GM21529 (cell line): Measurements from ENCODE around the gene SNRNP48.

Experiments
- ATAC-seq: cut with Tn5 transposase; IDR thresholded peaks from one replicate; pipeline ENCODE4 v1.9.1; 2021; ENCODE audit not compliant: unreplicated experiment

SNRNP48 gene

GRCh38 chr6:7590918-7591302 lies 912 bp downstream of the SNRNP48 start:
- ATAC-seq, result no peak

GRCh38 chr6:7591770-7592169 lies 1.8 kb downstream of the SNRNP48 start:
- ATAC-seq, result no peak

GRCh38 chr6:7593229-7593628 lies 3.2 kb downstream of the SNRNP48 start:
- ATAC-seq, result no peak

- ATAC-seq, result no peak
Measured at GRCh38 chr6:7594579-7595125, 4.7 kb downstream of the SNRNP48 start.

GRCh38 chr6:7604003-7604402 lies 14.0 kb downstream of the SNRNP48 start:
- ATAC-seq, result no peak

GRCh38 chr6:7604506-7604905 lies 14.5 kb downstream of the SNRNP48 start:
- ATAC-seq, result no peak

- no peak for ATAC-seq
Measured at GRCh38 chr6:7615611-7616383, 25.8 kb downstream of the SNRNP48 start.

- peak; percentile 75 for ATAC-seq
Measured at GRCh38 chr6:7617801-7618764, 28.1 kb downstream of the SNRNP48 start.

- no peak for ATAC-seq
Measured at GRCh38 chr6:7621761-7622160, 31.8 kb downstream of the SNRNP48 start.

GRCh38 chr6:7624796-7625710 lies 35.1 kb downstream of the SNRNP48 start:
- no peak for ATAC-seq

GRCh38 chr6:7628479-7628878 lies 38.5 kb downstream of the SNRNP48 start:
- no peak for ATAC-seq

- no peak for ATAC-seq
Measured at GRCh38 chr6:7628909-7629308, 38.9 kb downstream of the SNRNP48 start.

GRCh38 chr6:7629321-7629720 lies 39.3 kb downstream of the SNRNP48 start:
- ATAC-seq, result no peak

- no peak for ATAC-seq
Measured at GRCh38 chr6:7630792-7631191, 40.8 kb downstream of the SNRNP48 start.

- no peak for ATAC-seq
Measured at GRCh38 chr6:7631466-7631865, 41.5 kb downstream of the SNRNP48 start.

GRCh38 chr6:7632501-7633290 lies 42.7 kb downstream of the SNRNP48 start:
- no peak for ATAC-seq

GRCh38 chr6:7633361-7633760 lies 43.4 kb downstream of the SNRNP48 start:
- ATAC-seq, result no peak

GRCh38 chr6:7636151-7636550 lies 46.2 kb downstream of the SNRNP48 start:
- ATAC-seq, result no peak

GRCh38 chr6:7637533-7637932 lies 47.5 kb downstream of the SNRNP48 start:
- ATAC-seq, result no peak

- no peak for ATAC-seq
Measured at GRCh38 chr6:7639427-7639826, 49.4 kb downstream of the SNRNP48 start.
